Measurements from ENCODE around the gene AUTS2. TPM values are rescaled to one million over a fixed set of nuclear protein-coding genes. Genes with fewer than 3 reads are reported as not detected.

Gene AUTS2
- total and polyA plus RNA-seq, 4 donors = 4.9 to 24.4 (median 7.0) TPM

GRCh38 chr7:70833726-70834125, 1235.5 kb downstream of the AUTS2 start:
- no peak overlapping the region for H3K27ac ChIP-seq (ENCODE audit: low read depth in 1 of 2, low read length in 2 of 2)
- H3K9ac ChIP-seq (ENCODE audit: low read depth in 1 of 2, low read length in 2 of 2) = no peak overlapping the region
- 88% methylated on average over 1 of the region's 1 CpG for WGBS
- H3K4me1 ChIP-seq (ENCODE audit: control insufficient read depth in 4 of 4, insufficient read depth in 4 of 4, low read length in 3 of 4) = peaks cover 0 to 23% (median 17%) of the 10 kb centered on the region in 4 donors
- H3K36me3 ChIP-seq (ENCODE audit: control insufficient read depth in 4 of 4, insufficient read depth in 3 of 4, low read depth in 1 of 4, low read length in 3 of 4) = no peaks in the 10 kb centered on the region
- H3K9me3 ChIP-seq (ENCODE audit: control insufficient read depth in 4 of 4, low read length in 3 of 4) = peaks cover 0 to 4% (median 2%) of the 10 kb centered on the region in 4 donors
- no peaks in the 10 kb centered on the region for H3K27me3 ChIP-seq (ENCODE audit: control insufficient read depth in 4 of 4, insufficient read depth in 4 of 4, low read length in 3 of 4)
- no peak for DNase-seq (ENCODE audit: low spot score)
- H3K4me3 ChIP-seq (ENCODE audit: low read depth in 1 of 3, low read length in 3 of 3) = no peak overlapping the region
- TF ChIP-seq, protein P1, sequence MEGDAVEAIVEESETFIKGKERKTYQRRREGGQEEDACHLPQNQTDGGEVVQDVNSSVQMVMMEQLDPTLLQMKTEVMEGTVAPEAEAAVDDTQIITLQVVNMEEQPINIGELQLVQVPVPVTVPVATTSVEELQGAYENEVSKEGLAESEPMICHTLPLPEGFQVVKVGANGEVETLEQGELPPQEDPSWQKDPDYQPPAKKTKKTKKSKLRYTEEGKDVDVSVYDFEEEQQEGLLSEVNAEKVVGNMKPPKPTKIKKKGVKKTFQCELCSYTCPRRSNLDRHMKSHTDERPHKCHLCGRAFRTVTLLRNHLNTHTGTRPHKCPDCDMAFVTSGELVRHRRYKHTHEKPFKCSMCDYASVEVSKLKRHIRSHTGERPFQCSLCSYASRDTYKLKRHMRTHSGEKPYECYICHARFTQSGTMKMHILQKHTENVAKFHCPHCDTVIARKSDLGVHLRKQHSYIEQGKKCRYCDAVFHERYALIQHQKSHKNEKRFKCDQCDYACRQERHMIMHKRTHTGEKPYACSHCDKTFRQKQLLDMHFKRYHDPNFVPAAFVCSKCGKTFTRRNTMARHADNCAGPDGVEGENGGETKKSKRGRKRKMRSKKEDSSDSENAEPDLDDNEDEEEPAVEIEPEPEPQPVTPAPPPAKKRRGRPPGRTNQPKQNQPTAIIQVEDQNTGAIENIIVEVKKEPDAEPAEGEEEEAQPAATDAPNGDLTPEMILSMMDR (IDR thresholded peaks at IDR 0.05; ENCODE audit: low read depth, low read length, missing input control) = no peak
- TF ChIP-seq YY1 (IDR thresholded peaks at IDR 0.05) = no peak
- TF ChIP-seq RAD21 (IDR thresholded peaks at IDR 0.05) = no peak
- TF ChIP-seq, protein P2, sequence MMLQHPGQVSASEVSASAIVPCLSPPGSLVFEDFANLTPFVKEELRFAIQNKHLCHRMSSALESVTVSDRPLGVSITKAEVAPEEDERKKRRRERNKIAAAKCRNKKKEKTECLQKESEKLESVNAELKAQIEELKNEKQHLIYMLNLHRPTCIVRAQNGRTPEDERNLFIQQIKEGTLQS (IDR thresholded peaks at IDR 0.05) = no peak
- no peak for TF ChIP-seq GABPA (IDR thresholded peaks at IDR 0.05 in 1 of 2, conservative IDR thresholded peaks at IDR 0.05 in 1 of 2)
- TF ChIP-seq NR2F2 (IDR thresholded peaks at IDR 0.05) = no peak
- no peak for TF ChIP-seq SP1 (IDR thresholded peaks at IDR 0.05)
- no peak for TF ChIP-seq HNF4A (conservative IDR thresholded peaks at IDR 0.05)
- TF ChIP-seq, protein P3, sequence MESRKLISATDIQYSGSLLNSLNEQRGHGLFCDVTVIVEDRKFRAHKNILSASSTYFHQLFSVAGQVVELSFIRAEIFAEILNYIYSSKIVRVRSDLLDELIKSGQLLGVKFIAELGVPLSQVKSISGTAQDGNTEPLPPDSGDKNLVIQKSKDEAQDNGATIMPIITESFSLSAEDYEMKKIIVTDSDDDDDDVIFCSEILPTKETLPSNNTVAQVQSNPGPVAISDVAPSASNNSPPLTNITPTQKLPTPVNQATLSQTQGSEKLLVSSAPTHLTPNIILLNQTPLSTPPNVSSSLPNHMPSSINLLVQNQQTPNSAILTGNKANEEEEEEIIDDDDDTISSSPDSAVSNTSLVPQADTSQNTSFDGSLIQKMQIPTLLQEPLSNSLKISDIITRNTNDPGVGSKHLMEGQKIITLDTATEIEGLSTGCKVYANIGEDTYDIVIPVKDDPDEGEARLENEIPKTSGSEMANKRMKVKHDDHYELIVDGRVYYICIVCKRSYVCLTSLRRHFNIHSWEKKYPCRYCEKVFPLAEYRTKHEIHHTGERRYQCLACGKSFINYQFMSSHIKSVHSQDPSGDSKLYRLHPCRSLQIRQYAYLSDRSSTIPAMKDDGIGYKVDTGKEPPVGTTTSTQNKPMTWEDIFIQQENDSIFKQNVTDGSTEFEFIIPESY (IDR thresholded peaks at IDR 0.05) = no peak
- TF ChIP-seq FOXA1 (IDR thresholded peaks at IDR 0.05) = no peak
- TF ChIP-seq FOXA2 (IDR thresholded peaks at IDR 0.05) = no peak
- no peak for TF ChIP-seq EGR1 (IDR thresholded peaks at IDR 0.05; ENCODE audit: low read depth in 2 of 2)
- TF ChIP-seq REST (IDR thresholded peaks at IDR 0.05) = no peak
- TF ChIP-seq RXRA (IDR thresholded peaks at IDR 0.05) = no peak

GRCh38 chr7:70834424-70834823, 1236.1 kb downstream of the AUTS2 start:
- no peak for DNase-seq (ENCODE audit: low spot score)
- Histone ChIP-seq H3K9ac (ENCODE audit: low read depth in 1 of 2, low read length in 2 of 2) (no peak overlapping the region), H3K27ac (ENCODE audit: low read depth in 1 of 2, low read length in 2 of 2) (no peak overlapping the region), H3K27me3 (ENCODE audit: control insufficient read depth in 4 of 4, insufficient read depth in 4 of 4, low read length in 3 of 4) (no peaks in the 10 kb centered on the region), H3K4me1 (ENCODE audit: control insufficient read depth in 4 of 4, insufficient read depth in 4 of 4, low read length in 3 of 4) (peaks cover 0 to 17% (median 13%) of the 10 kb centered on the region in 4 donors), H3K36me3 (ENCODE audit: control insufficient read depth in 4 of 4, insufficient read depth in 3 of 4, low read depth in 1 of 4, low read length in 3 of 4) (no peaks in the 10 kb centered on the region), H3K9me3 (ENCODE audit: control insufficient read depth in 4 of 4, low read length in 3 of 4) (peaks cover 0 to 4% (median 2%) of the 10 kb centered on the region in 4 donors), H3K4me3 (ENCODE audit: low read depth in 1 of 3, low read length in 3 of 3) (no peak overlapping the region)
- no peak for TF ChIP-seq FOXA2 (IDR thresholded peaks at IDR 0.05)
- no peak for TF ChIP-seq TAF1 (conservative IDR thresholded peaks at IDR 0.05)
- TF ChIP-seq, protein P1 (IDR thresholded peaks at IDR 0.05; ENCODE audit: low read depth, low read length, missing input control) = no peak
- TF ChIP-seq JUND (IDR thresholded peaks at IDR 0.05) = no peak
- no peak for TF ChIP-seq RAD21 (IDR thresholded peaks at IDR 0.05)
- no peak for TF ChIP-seq HNF4A (conservative IDR thresholded peaks at IDR 0.05)
- no peak for TF ChIP-seq GABPA (IDR thresholded peaks at IDR 0.05 in 1 of 2, conservative IDR thresholded peaks at IDR 0.05 in 1 of 2)
- WGBS = 85% methylated on average over 8 of the region's 8 CpGs
